Measurements from ENCODE around the gene KDM6B.
"Not testable (repeated sequence)": the region's sequence is repeated elsewhere in the genome, so short reads cannot be mapped to it uniquely, and the experiment has no call there.

Gene KDM6B

DNA sequence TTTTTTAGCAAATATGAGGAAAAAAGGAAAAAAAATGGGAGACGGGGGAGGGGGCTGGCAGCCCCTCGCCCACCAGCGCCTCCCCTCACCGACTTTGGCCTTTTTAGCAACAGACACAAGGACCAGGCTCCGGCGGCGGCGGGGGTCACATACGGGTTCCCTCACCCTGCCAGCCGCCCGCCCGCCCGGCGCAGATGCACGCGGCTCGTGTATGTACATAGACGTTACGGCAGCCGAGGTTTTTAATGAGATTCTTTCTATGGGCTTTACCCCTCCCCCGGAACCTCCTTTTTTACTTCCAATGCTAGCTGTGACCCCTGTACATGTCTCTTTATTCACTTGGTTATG is 19.6 kb downstream of the KDM6B start:
- no peak for DNase-seq

DNA sequence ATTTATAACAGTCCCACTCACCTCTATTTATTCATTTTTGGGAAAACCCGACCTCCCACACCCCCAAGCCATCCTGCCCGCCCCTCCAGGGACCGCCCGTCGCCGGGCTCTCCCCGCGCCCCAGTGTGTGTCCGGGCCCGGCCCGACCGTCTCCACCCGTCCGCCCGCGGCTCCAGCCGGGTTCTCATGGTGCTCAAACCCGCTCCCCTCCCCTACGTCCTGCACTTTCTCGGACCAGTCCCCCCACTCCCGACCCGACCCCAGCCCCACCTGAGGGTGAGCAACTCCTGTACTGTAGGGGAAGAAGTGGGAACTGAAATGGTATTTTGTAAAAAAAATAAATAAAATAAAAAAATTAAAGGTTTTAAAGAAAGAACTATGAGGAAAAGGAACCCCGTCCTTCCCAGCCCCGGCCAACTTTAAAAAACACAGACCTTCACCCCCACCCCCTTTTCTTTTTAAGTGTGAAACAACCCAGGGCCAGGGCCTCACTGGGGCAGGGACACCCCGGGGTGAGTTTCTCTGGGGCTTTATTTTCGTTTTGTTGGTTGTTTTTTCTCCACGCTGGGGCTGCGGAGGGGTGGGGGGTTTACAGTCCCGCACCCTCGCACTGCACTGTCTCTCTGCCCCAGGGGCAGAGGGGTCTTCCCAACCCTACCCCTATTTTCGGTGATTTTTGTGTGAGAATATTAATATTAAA is 20.2 kb downstream of the KDM6B start:
- DNase-seq: no peak

DNA sequence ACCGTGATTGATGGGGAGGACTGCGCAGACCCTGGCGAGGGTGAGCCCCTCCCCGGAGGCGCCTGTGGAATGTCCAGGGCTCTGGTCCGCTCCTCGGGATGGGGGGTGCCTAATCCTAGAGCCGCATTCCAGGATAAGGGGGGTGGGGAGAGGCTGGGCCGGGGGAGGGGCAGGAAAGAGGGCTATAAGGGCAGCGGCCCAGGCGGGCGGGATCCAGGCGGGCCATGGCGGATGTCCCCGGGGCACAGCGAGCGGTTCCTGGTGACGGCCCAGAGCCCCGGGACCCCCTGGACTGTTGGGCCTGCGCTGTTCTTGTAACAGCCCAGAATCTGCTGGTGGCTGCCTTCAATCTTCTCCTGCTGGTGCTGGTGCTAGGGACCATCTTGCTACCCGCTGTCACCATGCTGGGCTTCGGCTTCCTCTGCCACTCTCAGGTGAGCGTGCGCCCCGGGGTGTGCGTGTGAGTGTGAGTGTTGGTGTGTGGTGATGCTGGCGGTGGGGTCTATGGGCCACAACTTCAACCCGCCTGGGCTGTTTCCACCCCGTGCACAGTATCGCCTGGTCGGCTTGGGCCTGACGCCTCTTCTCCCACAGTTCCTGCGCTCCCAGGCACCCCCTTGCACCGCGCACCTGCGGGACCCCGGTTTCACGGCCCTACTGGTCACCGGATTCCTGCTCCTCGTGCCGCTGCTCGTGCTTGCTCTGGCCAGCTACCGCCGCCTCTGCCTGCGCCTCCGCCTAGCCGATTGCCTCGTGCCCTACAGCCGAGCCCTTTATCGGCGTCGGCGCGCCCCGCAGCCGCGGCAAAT is 21.0 kb downstream of the KDM6B start, which contains the start of gene TMEM88:
Gene TMEM88 (plus strand): TSS at position 216 of the 809 bp plus-strand sequence. CDS start 9 bp downstream, at position 225.
- no peak for DNase-seq

DNA sequence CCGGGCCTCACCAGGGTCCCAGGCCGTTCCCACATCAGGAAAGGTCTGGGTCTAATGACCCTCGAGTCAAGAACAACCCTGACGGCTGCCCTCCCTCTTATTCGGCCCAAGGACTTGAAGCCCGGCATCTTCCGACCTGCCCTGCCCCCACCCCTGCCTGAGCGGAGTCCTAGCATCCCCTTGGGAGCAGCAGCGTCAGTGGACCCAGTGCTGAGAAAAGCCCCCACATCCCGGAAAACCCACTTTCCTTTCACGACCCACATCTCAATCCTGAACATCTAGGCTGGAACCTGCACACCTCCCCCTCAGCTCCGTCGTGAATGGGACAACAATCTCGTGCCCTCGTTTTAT is 21.6 kb downstream of the KDM6B start:
- no peak for DNase-seq

DNA sequence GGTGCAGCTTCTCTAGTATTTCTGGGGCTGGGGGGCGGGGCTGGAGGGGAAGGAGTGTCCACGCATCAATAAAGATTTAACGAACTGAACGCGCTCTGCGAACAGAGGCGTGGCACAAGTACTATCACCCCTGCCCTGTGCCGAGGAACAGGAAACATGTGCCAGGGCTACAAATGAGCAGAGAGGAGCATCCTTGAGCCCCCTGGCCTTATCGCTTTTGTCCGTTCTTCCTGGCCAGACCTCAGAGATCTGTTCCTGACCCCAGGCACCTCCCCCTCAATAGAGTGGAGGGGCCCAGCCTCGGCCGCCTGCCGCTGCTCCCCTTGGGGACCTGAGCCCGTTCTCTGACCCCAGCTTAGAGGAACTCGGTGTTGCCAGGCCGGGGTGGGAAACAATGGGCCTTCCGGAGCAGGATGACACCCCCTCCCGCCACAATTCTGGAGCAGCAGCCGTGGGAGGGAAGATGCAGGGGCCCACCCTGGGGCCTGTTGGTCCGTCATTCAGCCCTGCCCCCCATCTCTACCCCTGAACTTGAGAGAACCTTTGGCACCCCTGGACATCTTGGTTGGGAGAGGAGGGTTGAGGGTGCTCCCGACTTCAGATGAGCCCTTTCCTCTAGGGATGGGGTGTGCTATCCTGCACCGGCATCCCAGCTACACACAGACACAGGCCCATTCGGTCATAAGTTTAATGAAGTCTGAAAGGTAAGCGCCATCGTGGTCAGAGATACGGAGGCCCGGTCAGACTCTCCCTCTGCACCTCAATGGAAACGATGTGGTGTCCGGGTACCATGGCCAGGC is 22.2 kb downstream of the KDM6B start:
- DNase-seq: peak; percentile 5

DNA sequence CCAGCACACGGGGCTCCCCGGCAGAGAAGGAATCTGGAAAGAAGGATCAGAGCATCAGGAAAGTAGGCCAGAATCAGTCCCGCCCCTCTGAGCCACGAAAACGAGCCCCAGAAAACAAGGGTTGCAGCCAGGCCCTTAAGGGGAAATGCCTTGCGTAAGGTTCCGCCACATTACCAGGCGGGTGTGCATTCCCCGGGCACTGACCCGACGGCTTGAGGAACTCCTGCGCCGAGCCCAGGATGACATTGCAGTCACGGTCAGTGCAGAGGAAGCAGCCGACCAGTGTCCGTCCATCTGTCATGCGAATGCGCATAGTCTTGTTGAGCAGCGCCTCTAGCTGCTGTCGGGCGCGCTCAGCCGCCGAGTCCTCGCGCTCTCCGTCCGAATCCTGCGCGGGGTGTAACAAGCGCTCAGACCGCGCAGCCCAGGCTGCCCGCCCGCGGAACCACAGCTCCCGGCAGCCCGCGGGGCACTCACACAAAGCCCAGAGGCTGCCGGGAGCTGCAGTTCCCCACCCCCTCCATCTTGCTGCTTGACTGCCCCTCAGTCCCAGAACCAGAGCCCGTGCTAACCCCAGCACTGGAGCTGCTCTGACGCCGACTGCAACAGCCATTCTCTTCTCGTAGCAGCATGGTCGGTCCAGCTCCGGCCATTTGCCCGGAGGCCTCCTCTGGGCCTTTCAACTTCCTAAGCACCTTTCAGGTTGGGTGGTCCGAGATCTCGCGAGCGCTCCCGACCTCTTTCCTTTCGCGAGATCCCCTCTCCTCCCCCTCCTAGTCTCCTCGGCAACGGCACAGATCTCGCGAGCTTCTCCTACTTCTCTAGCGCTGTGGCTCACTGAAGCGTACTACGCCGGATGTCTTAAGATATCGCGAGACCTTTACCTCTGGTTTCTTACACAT is 23.0 kb downstream of the KDM6B start, which contains the start of gene NAA38:
Gene NAA38 (minus strand): TSS at position 749 of the 902 bp plus-strand sequence. CDS start 96 bp downstream, at position 653.
- DNase-seq: peak; percentile 95

DNA sequence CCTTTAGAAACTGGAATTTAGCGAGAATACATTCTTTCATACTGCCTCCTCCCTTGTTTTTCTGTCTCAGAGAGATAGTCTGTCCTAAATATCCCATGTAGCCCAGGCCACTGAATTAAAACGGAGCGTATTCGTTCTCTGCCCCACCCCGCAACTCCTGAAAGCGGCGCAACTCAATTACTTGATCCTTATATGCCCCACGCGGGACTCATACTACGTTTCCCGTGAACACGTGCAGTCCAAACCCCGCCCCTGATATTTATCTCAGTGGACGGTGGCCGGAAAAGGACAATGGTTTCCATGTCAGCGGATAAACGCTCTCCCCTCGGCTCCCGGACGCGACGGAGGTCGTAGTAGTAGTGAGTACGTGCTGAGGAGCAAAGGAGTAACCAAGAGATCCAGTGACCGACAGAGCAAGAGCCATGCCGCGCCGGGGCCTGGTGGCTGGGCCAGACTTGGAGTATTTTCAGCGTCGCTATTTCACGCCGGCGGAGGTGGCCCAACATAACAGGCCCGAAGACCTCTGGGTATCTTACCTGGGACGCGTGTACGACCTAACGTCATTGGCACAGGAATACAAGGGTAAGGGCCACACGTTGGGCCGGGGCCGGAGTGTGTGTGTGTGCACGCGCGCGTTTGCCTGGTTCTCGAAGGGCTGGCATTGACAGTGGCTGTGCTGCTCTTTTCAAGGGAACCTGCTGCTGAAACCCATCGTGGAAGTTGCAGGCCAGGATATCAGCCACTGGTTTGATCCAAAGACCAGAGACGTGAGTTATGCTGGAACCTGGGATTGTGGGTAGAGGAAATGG is 23.9 kb downstream of the KDM6B start, which contains the start of gene CYB5D1:
Gene CYB5D1 (plus strand): TSS at position 291 of the 809 bp plus-strand sequence. CDS start 132 bp downstream, at position 423.
- DNase-seq: peak; percentile 91

DNA sequence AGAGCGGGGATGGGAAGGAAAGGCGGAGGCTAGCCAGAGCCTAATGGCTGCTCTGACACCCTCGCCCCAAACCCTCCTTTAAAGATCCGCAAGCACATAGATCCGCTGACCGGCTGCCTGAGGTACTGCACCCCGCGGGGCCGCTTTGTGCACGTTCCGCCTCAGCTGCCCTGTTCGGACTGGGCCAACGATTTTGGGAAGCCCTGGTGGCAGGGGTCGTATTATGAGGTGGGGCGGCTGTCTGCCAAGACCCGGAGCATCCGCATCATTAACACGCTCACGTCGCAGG is 24.4 kb downstream of the KDM6B start:
- no peak for DNase-seq

DNA sequence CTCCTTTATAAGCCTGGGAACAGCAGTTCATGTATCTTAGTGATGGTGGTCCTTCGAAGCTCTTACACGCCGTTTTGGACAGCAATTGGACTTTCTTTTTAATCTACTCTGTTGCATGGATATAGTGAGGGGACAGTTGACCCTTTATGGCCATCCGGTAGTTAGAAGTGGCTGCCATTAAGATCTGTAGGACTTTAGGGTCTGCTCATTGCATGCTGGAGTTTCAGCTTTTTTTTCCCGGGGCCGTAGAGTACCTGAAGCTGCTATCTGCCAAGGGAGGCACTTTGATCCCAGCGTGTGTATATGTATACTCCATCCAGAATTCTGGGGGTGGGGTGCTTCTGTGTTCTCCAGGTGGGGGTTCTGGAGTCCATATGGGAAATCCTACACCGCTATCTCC is 25.0 kb downstream of the KDM6B start:
- no peak for DNase-seq

DNA sequence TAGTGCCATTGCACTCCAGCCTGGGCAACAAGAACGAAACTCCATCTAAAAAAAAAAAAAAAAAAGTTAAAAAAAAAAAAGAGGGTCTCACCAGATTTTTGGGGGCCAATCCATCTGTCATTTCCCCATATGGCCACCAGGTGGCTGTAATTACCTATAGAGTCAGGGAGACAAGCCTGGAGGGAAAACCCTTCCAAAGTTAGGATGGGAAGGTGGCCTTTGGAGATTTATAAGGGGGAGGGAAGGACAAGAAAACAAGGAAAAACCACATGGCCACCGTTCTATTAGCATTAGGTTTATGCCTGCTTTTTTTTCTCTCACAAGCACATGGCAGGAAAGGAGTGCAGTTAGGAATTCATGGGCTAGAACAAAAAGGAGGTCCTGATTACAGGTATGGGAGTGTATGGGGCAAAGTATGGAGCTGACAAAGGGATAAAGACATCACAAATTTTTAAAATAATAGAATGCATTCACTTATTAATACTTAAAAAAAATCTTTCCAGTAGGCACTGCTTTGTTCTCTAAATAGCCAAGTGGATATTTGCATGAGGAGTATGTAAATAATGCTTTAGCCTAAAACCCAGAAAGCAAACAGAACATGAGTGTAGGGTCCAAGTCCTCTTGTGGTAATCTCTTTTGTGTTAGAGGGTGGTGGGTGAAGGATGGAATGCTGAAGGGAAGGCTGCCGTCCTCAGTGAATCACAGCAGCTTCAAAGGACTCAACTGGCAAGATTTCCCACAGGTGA is 28.8 kb downstream of the KDM6B start:
- DNase-seq: peak; percentile 65

DNA sequence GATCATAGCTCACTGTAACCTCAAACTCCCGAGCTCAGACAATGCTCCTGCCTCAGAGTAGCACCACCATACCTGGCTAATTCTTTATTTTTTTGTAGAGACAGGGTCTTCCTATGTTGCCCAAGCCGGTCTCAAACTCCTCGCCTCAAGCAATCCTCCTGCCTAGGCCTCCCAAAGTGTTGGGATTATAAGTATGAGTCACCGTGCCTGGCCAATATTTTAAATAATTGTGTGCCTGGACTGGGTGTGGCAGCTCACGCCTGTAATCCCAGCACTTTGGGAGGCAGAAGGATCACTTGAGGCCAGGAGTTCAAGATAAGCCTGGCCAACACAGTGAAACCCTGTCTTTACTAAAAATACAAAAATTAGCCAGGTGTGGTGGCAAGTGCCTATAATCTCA is 30.4 kb downstream of the KDM6B start:
- DNase-seq: not testable (repeated sequence)

DNA sequence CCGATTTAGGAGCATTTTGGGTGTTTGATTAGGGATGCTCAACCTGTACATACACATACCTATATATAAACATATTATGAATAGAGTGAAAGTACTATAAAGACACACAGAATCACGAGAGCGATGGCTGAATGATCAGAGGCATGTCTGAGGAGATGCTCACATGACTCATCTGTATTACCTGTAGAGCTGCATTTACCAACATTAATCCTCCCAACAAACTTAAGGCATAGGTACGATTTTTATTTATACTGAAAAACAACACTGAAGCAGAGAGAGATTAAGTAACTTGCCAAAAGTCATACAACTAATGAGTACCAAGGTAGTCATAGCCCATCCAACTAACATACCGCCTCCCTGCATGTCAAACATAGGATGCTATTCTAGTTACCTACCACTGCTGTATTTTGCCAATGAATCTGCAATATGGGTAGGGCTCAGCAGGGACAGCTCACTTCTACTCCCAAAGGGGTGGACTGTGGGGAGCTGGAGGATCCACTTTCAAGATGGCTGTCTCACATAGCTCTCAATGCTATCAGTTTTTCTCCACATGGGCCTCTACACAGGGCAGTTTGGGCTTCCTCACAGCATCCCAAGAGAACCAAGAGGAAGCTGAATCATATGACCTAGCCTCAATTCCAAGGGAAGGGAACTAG is 31.1 kb downstream of the KDM6B start:
- DNase-seq: no peak

DNA sequence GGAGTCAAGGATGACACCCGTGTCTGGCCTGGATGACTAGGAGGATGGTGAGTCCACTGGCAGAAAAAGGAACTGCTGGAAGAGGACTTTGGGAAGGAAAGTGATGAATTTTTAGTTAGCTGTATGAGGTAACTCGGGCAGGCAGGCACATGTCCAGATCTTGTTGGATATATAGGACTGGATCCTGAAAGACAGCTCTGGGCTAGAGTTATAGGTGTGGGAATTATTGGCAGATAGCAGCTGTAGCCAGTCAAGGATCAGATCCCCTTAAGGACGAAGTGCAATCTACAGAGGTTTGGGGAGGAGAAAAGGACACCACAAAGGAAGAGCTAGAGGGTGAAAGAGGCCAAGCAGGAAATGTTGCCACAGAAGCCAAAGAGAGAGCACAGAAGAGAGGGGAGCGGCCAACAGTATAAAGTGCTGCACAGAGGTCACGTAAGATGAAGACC is 33.9 kb downstream of the KDM6B start:
- no peak for DNase-seq

DNA sequence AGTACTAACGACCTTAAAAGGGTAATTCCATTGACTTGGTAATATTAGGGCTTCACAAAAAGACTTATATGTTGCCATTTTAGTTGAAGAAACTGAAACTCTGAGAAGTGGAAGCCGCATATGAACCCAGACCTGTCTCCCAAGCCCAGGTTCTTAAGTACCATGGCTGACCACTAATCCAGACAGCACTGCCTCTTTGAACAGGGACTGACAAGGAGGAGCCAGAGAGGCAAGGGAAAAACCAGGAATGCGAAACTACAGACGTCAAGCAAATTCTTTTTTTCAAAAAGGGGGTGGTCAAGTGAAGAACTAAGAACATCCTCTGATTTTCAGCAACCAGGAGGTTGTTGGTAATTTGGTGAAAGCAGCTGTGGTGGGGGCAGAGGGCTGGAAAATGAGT is 39.0 kb downstream of the KDM6B start:
- no peak for DNase-seq

DNA sequence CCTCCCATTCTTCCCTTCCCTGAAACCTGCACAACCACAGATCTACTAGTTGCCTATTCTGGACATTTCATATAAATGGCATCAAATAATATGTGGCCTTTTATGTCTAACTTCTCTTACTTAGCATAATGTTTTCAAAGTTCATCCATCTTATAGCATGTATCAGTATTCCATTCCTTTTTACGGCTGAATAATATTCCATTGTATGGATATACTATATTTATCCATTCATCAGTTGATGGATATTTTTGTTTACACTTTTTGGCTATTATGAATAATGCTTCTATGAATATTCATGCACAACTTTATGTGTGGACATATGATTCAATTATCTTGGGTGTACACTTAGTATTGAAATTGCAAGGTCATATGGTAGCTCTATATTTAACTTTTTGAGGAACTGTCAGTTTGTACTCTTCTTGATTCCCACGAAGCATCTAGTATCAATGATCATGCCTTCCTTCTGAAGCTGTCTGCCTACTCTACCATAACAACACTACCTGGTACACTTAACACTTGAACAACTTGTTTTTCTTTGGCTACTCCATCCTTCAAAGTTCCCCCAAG is 41.9 kb downstream of the KDM6B start:
- no peak for DNase-seq

DNA sequence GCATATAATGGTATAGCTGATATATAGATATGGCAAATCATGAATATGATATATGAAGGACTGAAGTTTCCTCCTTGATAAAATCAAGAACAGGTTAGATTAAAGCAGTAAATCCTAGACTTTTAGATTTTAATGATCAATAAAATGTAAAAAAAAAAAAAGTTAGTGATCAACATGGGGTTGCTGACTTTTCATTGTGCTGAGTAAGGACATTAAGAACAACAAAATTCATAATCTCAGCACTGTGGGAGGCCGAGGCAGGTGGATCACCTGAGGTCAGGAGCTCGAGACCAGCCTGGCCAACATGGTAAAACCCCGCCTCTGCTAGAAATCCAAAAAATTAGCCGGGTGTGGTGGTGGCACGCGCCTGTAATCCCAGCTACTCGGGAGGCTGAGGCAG is 44.2 kb downstream of the KDM6B start:
- no peak for DNase-seq

DNA sequence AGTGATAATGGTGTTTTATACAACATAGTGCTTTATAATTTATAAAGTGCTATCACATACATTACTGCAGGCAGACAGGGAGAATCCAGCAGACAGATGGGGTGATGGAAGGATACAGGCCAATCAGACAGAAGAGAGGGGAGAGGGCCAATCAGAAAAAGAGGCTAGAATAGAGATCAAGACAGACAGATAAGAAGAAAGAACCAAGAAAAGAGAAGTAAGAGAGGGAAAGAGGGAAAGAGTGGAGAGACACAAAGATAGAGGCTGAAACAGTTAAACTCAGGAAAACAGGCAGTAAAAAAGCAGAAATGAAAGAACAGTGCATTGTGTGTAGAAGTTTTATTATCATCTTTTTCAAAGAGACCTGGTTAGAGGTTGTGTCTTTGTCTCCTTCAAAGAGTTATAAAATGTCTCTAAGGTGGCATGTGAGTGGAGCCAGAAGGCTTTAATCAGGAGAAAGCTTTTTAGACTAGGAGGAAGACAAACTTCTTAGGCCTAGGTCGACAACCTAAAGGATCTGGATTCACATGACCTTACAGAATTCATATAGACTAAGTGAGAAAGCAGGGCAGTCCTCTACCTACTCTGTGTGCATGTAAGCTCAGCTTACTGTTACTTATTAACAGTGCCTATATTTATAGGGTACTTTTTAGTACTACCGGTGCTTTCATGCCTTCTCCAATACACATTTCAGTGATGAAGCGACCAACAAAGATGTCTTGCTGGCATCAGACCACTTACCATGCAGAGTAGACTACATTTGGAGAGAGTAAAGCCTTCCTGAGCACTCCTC is 46.3 kb downstream of the KDM6B start:
- DNase-seq: no peak

DNA sequence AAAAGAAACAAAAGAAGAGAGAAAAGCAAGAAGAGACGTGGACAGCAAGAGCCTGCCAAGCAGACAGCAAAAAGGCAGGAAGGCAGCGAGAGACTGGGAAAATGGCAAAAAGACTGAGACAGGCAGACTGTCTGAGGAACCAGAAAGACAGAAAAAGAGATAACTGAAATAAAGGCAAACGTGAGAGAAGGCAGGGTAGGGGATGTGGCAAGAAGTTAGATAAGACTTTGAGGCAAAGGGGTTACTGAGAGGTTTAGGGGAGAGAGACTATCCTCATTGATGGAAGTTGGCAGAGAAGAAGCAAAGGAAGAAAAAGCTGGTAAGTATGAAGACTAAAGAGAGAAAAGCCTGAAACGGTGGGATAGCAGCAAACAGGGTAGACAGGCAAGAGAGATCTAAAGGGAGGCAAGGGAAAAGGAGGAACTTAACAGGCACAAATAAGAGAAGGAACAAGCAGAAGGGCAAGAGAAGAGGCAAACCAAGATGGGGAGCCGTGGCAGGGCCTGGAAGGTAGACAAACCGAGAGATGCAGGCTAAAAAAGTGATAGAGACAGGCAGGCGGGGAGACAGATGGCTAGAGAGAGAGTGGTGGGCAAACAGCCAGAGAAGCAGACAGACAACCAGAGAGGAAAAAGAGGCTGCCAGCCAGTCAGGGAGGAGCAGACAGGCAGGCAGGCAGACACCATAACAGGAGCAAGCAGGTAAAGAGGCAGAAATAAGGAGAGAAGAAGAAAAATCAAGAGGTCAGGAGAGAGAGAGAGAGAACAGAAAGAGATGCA is 47.4 kb downstream of the KDM6B start:
- DNase-seq: no peak
